ENCODE measurements around the gene FAM227A. TPM values are rescaled to one million over a fixed set of nuclear protein-coding genes. Genes with fewer than 3 reads are reported as not detected.

Gene FAM227A
- total RNA-seq (1 to 10 TPM in 3 of 9 donors, under 1 TPM in 6; 0.43 to 2.3 (median 0.83) TPM), polyA plus RNA-seq (1 to 10 TPM in 2 of 3 donors, under 1 TPM in 1; 0.55 to 7.3 (median 1.2) TPM)
- long read RNA-seq, donor 1 = 0 reads
- long read RNA-seq, donor 2 = 0 reads
- long read RNA-seq, donor 3 = 0 reads
- long read RNA-seq, donor 4 = 0 reads
- long read RNA-seq, donor 5 = 0 reads
- long read RNA-seq, donor 6, partial matches to known transcripts = 0 of 1 reads
- long read RNA-seq, donor 6, other reads (novel, unspliced or antisense) = 1 of 1 reads
- long read RNA-seq, donor 7 = 0 reads
- long read RNA-seq, donor 8 = 0 reads
- long read RNA-seq, donor 9 = 0 reads
- long read RNA-seq, donor 10 = 0 reads

- H3K27ac ChIP-seq = peak within 1 kb of the TSS; percentile 50 to 93 (median 91)
- no peak for TF ChIP-seq POLR2A (IDR thresholded peaks at IDR 0.05)
- TF ChIP-seq CTCF (IDR thresholded peaks at IDR 0.05) = peak in 1 of 6 experiments; percentile 7
- DNase-seq = peak; percentile 86 to 93 (median 89)
- 0 to 1% (median 1%) methylated on average over 25 to 66 of the region's 66 CpGs for WGBS, 4 donors
- no peaks in the 10 kb centered on the region for H3K27me3 ChIP-seq
- no peaks in the 10 kb centered on the region for H3K9me3 ChIP-seq (replicated peaks in 1 of 3)
- H3K4me3 ChIP-seq = peak within 1 kb of the TSS; percentile 71 to 94 (median 77)
- intact Hi-C loops (cut with DNase I) = loop anchor here in 1 of 2 donors (10.0 kb wide), 1 partner anchor 142 kb away; no protein-coding TSS in a partner anchor
- H3K4me1 ChIP-seq (replicated peaks in 1 of 2) = peaks cover 0 to 16% of the 10 kb centered on the region in 2 donors
- no peaks in the 10 kb centered on the region for H3K36me3 ChIP-seq (replicated peaks in 1 of 2)
These were observed at the start of gene FAM227A, which contains the start of gene CBY1 for GRCh38 chr22:38656256-38657044. Gene FAM227A (minus strand): TSS chr22:38656392. CDS start chr22:38650168, 6,224 bp downstream. Gene CBY1 (plus strand): TSS chr22:38656638. CDS start chr22:38668055, 11,417 bp downstream.

GRCh38 chr22:38705235-38706100, 49.3 kb upstream of the FAM227A start, which contains the start of gene GTPBP1:
Gene GTPBP1 (plus strand): TSS chr22:38705944. CDS start chr22:38705956, 12 bp downstream.
- peak within 1 kb of the TSS; percentile 44 to 92 (median 88) for H3K4me3 ChIP-seq
- TF ChIP-seq POLR2A (IDR thresholded peaks at IDR 0.05) = peak; percentile 79 to 95
- no peak for TF ChIP-seq CTCF (IDR thresholded peaks at IDR 0.05)
- intact Hi-C loops (cut with DNase I) = no loop called here
- peak; percentile 99 to 100 (median 99) for DNase-seq
- peaks cover 15 to 30% of the 10 kb centered on the region in 2 donors for H3K4me1 ChIP-seq (replicated peaks in 1 of 2)
- H3K9me3 ChIP-seq (replicated peaks in 1 of 3) = no peaks in the 10 kb centered on the region
- H3K27ac ChIP-seq = peak within 1 kb of the TSS; percentile 85 to 96 (median 91)
- 0% methylated on average over 24 to 55 of the region's 55 CpGs for WGBS, 4 donors
- H3K36me3 ChIP-seq (replicated peaks in 1 of 2) = no peaks in the 10 kb centered on the region
- no peaks in the 10 kb centered on the region for H3K27me3 ChIP-seq

- 16 to 21% (median 17%) methylated on average over 10 of the region's 10 CpGs for WGBS, 4 donors
- no peak for DNase-seq
- Histone ChIP-seq H3K27ac (peak overlapping the region; percentile 40 to 89 (median 82)), H3K36me3 (replicated peaks in 1 of 2) (no peaks in the 10 kb centered on the region), H3K27me3 (no peaks in the 10 kb centered on the region), H3K9me3 (replicated peaks in 1 of 3) (no peaks in the 10 kb centered on the region), H3K4me1 (replicated peaks in 1 of 2) (peaks cover 15 to 32% of the 10 kb centered on the region in 2 donors), H3K4me3 (peak overlapping the region in 1 of 4 donors; percentile 36)
- intact Hi-C loops (cut with DNase I) = no loop called here
- TF ChIP-seq CTCF (IDR thresholded peaks at IDR 0.05) (no peak), POLR2A (IDR thresholded peaks at IDR 0.05) (no peak)
These were observed 48.6 kb upstream of the FAM227A start for GRCh38 chr22:38704654-38705234.
